ENCODE data around the gene KRTAP6-2.

- no peak for TF ChIP-seq POLR2A (IDR thresholded peaks at IDR 0.05)
- TF ChIP-seq, protein P1, sequence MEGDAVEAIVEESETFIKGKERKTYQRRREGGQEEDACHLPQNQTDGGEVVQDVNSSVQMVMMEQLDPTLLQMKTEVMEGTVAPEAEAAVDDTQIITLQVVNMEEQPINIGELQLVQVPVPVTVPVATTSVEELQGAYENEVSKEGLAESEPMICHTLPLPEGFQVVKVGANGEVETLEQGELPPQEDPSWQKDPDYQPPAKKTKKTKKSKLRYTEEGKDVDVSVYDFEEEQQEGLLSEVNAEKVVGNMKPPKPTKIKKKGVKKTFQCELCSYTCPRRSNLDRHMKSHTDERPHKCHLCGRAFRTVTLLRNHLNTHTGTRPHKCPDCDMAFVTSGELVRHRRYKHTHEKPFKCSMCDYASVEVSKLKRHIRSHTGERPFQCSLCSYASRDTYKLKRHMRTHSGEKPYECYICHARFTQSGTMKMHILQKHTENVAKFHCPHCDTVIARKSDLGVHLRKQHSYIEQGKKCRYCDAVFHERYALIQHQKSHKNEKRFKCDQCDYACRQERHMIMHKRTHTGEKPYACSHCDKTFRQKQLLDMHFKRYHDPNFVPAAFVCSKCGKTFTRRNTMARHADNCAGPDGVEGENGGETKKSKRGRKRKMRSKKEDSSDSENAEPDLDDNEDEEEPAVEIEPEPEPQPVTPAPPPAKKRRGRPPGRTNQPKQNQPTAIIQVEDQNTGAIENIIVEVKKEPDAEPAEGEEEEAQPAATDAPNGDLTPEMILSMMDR (IDR thresholded peaks at IDR 0.05): no peak
Observed at GRCh38 chr21:30592140-30592539, 6.6 kb downstream of the KRTAP6-2 start, which contains the start of gene KRTAP6-3.
